K562 (cell line): ENCODE data around the gene DOCK4. TPM values are rescaled to one million over a fixed set of nuclear protein-coding genes. Genes with fewer than 3 reads are reported as not detected.

Experiments
- ATAC-seq: fragments of 200-7000 bp; cut with Tn5 transposase; 3 replicates; pipeline ENCODE4 v1.9.1; 2020; ENCODE audit warnings: moderate library complexity
- BruUV-seq: library from RNA; stranded (reverse); fragments of 400-500 nt; replicated peaks from 2 replicates; lab custom pipeline; 2021; lab: Mats Ljungman, UMichigan
- CTCF ChIA-PET: fragments of 300-600 bp; formaldehyde crosslinking; extraction: SDS; loops from one replicate; lab custom pipeline; 2021; ENCODE audit warnings: low intra/inter-chr PET ratio; lab: Yijun Ruan, JAX
- POLR2A ChIA-PET: fragments of 300-600, 350-650 bp; sonication (Branson Sonifier 250); formaldehyde crosslinking; extraction: SDS; loops from one replicate; lab custom pipeline; 2021; ENCODE audit warnings: antibody characterized with exemption, inconsistent platforms; lab: Yijun Ruan, JAX
- DNase-seq, 4 experiments: peaks; one replicate each; pipeline versions ENCODE4 v3.0.0 to v3.0.0-alpha.2; 2011 to 2018; ENCODE audit warnings: low spot score in 3 of 4, mixed read lengths in 3 of 4; ENCODE audit errors: extremely low read depth in 1 of 4
- FAIRE-seq: peaks from 2 replicates; lab custom pipeline; 2011; peaks lifted over from hg19 to GRCh38; lab: Jason Lieb, UNC
- H2AFZ ChIP-seq: 2 replicates; pipeline ENCODE4 v1.6.0; 2011; ENCODE audit warnings: low read depth, low read length, control low read depth, inconsistent platforms
- H3K27ac ChIP-seq: fragments of 200-600 bp; 3 replicates; pipeline ENCODE4 v1.8.0; 2011; ENCODE audit warnings: low read depth, mild to moderate bottlenecking, control low read depth, inconsistent platforms, low read length, moderate library complexity, mixed read lengths; ENCODE audit errors: extremely low read depth
- H3K27me3 ChIP-seq, 2 experiments: fragments of 300-600 bp in 1 of 2; 2 replicates in 1 of 2; 3 replicates in 1 of 2; pipeline versions ENCODE4 v1.6.0 to v1.8.0; 2011; ENCODE audit warnings: inconsistent platforms in 2 of 2, low read length in 2 of 2, mild to moderate bottlenecking in 1 of 2, mixed read lengths in 1 of 2, moderate library complexity in 1 of 2; ENCODE audit not compliant: control insufficient read depth in 2 of 2, insufficient read depth in 2 of 2
- H3K36me3 ChIP-seq: fragments of 300-600 bp; 3 replicates; pipeline ENCODE4 v1.8.0; 2011; ENCODE audit warnings: mild to moderate bottlenecking, low read length, inconsistent platforms; ENCODE audit not compliant: control insufficient read depth, insufficient read depth
- H3K4me1 ChIP-seq, 2 experiments: fragments of 200-600 bp in 1 of 2; replicated peaks in 1 of 2; 2 replicates in 1 of 2; 3 replicates in 1 of 2; pipeline versions ENCODE4 v1.5.1 to v1.8.0; 2011; ENCODE audit warnings: inconsistent platforms in 2 of 2, low read length in 2 of 2, mild to moderate bottlenecking in 1 of 2, mixed read lengths in 1 of 2, moderate library complexity in 1 of 2; ENCODE audit not compliant: control insufficient read depth in 2 of 2, insufficient read depth in 2 of 2
- H3K4me2 ChIP-seq: 2 replicates; pipeline ENCODE4 v1.6.1; 2011; ENCODE audit warnings: low read length, control low read depth, inconsistent platforms, mixed read lengths; ENCODE audit not compliant: insufficient read depth
- H3K4me3 ChIP-seq: fragments of 200-600 bp; sonication (generic), shearing (Covaris generic); 2 replicates; pipeline ENCODE4 v1.5.1; 2016; ENCODE audit warnings: control low read depth, inconsistent platforms
- H3K79me2 ChIP-seq: fragments of 200-600 bp; 3 replicates; pipeline ENCODE4 v1.8.0; 2011; ENCODE audit warnings: low read length, inconsistent platforms; ENCODE audit not compliant: control insufficient read depth, insufficient read depth
- H3K9ac ChIP-seq, 2 experiments: 2 replicates each; pipeline versions ENCODE4 v1.6.0 to v1.6.1; 2011; ENCODE audit warnings: low read depth in 2 of 2, low read length in 2 of 2, control low read depth in 1 of 2, inconsistent platforms in 1 of 2, mild to moderate bottlenecking in 1 of 2, mixed read lengths in 1 of 2; ENCODE audit not compliant: insufficient read depth in 1 of 2
- H3K9me1 ChIP-seq: one replicate; pipeline ENCODE4 v1.6.0; 2011; ENCODE audit warnings: inconsistent platforms, mild to moderate bottlenecking, low read length, moderate library complexity; ENCODE audit not compliant: control insufficient read depth, insufficient read depth
- H3K9me3 ChIP-seq: replicated peaks from 2 replicates; pipeline ENCODE4 v1.5.1; 2011; ENCODE audit warnings: low read depth, low read length, inconsistent platforms; ENCODE audit not compliant: control insufficient read depth, insufficient read depth
- H4K20me1 ChIP-seq: replicated peaks from 2 replicates; pipeline ENCODE4 v1.6.1; 2011; ENCODE audit warnings: low read length, inconsistent platforms, mixed read lengths; ENCODE audit not compliant: control insufficient read depth, insufficient read depth
- ILF3 ChIP-seq: fragments of 450-650 bp; IDR thresholded peaks from 2 replicates; pipeline ENCODE4 v1.6.1; 2018; ENCODE audit warnings: antibody characterized with exemption, mild to moderate bottlenecking, moderate library complexity, borderline replicate concordance
- NR2C1 ChIP-seq, 2 experiments: fragments of 450-650 bp; IDR thresholded peaks; 2 replicates each; pipeline ENCODE4 v1.6.1; 2017; ENCODE audit warnings: mild to moderate bottlenecking in 2 of 2, antibody characterized with exemption in 1 of 2, inconsistent platforms in 1 of 2, missing compliant biosample characterization in 1 of 2, missing genetic modification characterization in 1 of 2
- RBM25 ChIP-seq: fragments of 200-400 bp; formaldehyde crosslinking; IDR thresholded peaks from 2 replicates; pipeline ENCODE4 v1.6.1; 2018; ENCODE audit warnings: low read length, low read depth, moderate library complexity; ENCODE audit not compliant: severe bottlenecking
- SNRNP70 ChIP-seq: fragments of 200-400 bp; formaldehyde crosslinking; optimal IDR thresholded peaks from 2 replicates; pipeline ENCODE3; 2017; ENCODE audit warnings: low read depth, low read length
- ZBTB43 ChIP-seq: sonication (generic); formaldehyde crosslinking; IDR thresholded peaks from 2 replicates; pipeline ENCODE4 v1.8.0; 2023; ENCODE audit warnings: mild to moderate bottlenecking, missing genetic modification reagents
- ZFP30 ChIP-seq: fragments of 250-450 bp; sonication (Bioruptor Pico); IDR thresholded peaks from 2 replicates; pipeline ENCODE4 v1.8.0; 2022; ENCODE audit warnings: moderate library complexity, mild to moderate bottlenecking, inconsistent platforms, borderline replicate concordance
- ZNF146 ChIP-seq: IDR thresholded peaks from one replicate; pipeline ENCODE4 v1.6.1; 2018; ENCODE audit warnings: missing compliant biosample characterization; ENCODE audit not compliant: unreplicated experiment
- ZNF263 ChIP-seq: sonication (generic); formaldehyde crosslinking; IDR thresholded peaks from 2 replicates; pipeline ENCODE4 v1.8.0; 2022; ENCODE audit warnings: mild to moderate bottlenecking, missing genetic modification reagents, borderline replicate concordance
- ZNF277 ChIP-seq: fragments of 250-450 bp; sonication (Bioruptor Pico); IDR thresholded peaks from 2 replicates; pipeline ENCODE4 v1.8.0; 2022; ENCODE audit warnings: inconsistent platforms, mild to moderate bottlenecking, moderate library complexity, borderline replicate concordance
- in situ Hi-C: fragments of 300-500 bp; cut with MboI; formaldehyde crosslinking; loops from 4 replicates; pipeline ENCODE4 v1.15.0; 2018; ENCODE audit warnings: inconsistent platforms, mixed read lengths
- intact Hi-C: fragments of 100-400 bp; cut with micrococcal nuclease; formaldehyde crosslinking; loops from 2 replicates; pipeline ENCODE4 v1.14.2; 2022
- polyA plus RNA-seq, 8 experiments: library from polyadenylated mRNA; depleted of rRNA in 4 of 8; stranded (reverse) in 5 of 8; unstranded in 3 of 8; fragments of >200 nt; fragmentation: Nextera tagmentation in 2 of 8; fragmentation: Illumina TruSeq in 1 of 8; extraction: Ambion mirVana in 2 of 8; extraction: Trizol in 1 of 8; gene quantifications; 2 replicates each; pipeline versions ENCODE4 v1.2.1 to v1.2.3, GENCODE V29; 2011 to 2014; ENCODE audit warnings: inconsistent platforms in 1 of 8, missing spikeins in 1 of 8
- total RNA-seq, 7 experiments: library from RNA; depleted of rRNA in 6 of 7; stranded (reverse); fragments of >200 nt in 6 of 7; fragmentation: Illumina TruSeq in 2 of 7; extraction: Trizol in 2 of 7; gene quantifications; 2 replicates each; pipeline versions ENCODE4 v1.2.1 to v1.2.3, GENCODE V29; 2011 to 2021; ENCODE audit warnings: low replicate concordance in 1 of 7
- TF ChIP-seq, protein P1 (sequence below): conservative IDR thresholded peaks from 2 replicates; pipeline ENCODE4 v1.6.1; 2011; ENCODE audit warnings: low read depth, mild to moderate bottlenecking, low read length; ENCODE audit not compliant: control insufficient read depth

Gene DOCK4
- total and polyA plus RNA-seq, 9 of the 15 experiments (the other 6 are each of a cell fraction or from before 2014, with no cell fraction given): 0.42 to 5.7 (median 2.3) TPM

- intact Hi-C loops: loop anchor here (10.0 kb wide), 2 partner anchors 213 to 293 kb away; no protein-coding TSS in a partner anchor
- H3K4me2 ChIP-seq: no peak overlapping the region
- CTCF ChIA-PET: no interaction called here
- no peak for DNase-seq
- peaks cover 24 to 28% of the 10 kb centered on the region in 2 experiments for H3K27me3 ChIP-seq
- peaks cover 9 to 15% of the 10 kb centered on the region in 2 experiments; a peak in 4 of 5 replicates for H3K4me1 ChIP-seq
- POLR2A ChIA-PET: no interaction called here
- H3K9ac ChIP-seq: no peak overlapping the region
- no peaks in the 10 kb centered on the region for H4K20me1 ChIP-seq
- no peaks in the 10 kb centered on the region for H3K36me3 ChIP-seq
- TF ChIP-seq RBM25: peak; percentile 48
- no peak for TF ChIP-seq SNRNP70
- no peak for TF ChIP-seq ZFP30
- TF ChIP-seq ILF3: no peak
- no peak for TF ChIP-seq NR2C1 (IDR thresholded peaks at IDR 0.05)
- TF ChIP-seq NR2C1 (tag; IDR thresholded peaks at IDR 0.05): no peak
- TF ChIP-seq ZBTB43 (CRISPR knock-in tag): no peak
- TF ChIP-seq, protein P1, sequence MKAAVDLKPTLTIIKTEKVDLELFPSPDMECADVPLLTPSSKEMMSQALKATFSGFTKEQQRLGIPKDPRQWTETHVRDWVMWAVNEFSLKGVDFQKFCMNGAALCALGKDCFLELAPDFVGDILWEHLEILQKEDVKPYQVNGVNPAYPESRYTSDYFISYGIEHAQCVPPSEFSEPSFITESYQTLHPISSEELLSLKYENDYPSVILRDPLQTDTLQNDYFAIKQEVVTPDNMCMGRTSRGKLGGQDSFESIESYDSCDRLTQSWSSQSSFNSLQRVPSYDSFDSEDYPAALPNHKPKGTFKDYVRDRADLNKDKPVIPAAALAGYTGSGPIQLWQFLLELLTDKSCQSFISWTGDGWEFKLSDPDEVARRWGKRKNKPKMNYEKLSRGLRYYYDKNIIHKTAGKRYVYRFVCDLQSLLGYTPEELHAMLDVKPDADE: no peak
- peak; percentile 80 for TF ChIP-seq ZNF277 (CRISPR knock-in tag)
- TF ChIP-seq ZNF146 (CRISPR knock-in tag): peak; percentile 80
- TF ChIP-seq ZNF263 (CRISPR knock-in tag): no peak
- TF ChIP-seq, all 486 proteins: peak for 3
- Histone ChIP-seq H3K27ac (no peak overlapping the region), H3K79me2 (peaks cover 3% of the 10 kb centered on the region; the same call in 1 of the 3 replicates), H2AFZ (no peak overlapping the region), H3K4me3 (no peak overlapping the region), H3K9me1 (no peaks in the 10 kb centered on the region), H3K9me3 (no peaks in the 10 kb centered on the region)
- no TSS peak for BruUV-seq
- no peak for FAIRE-seq
- in situ Hi-C loops: no loop called here
- ATAC-seq: no peak
Observed at GRCh38 chr7:112201839-112202238, 4.4 kb downstream of the DOCK4 start.
